GM12878 (cell line): Measurements from ENCODE around the gene OR10G2. TPM values are rescaled to one million over a fixed set of nuclear protein-coding genes. Genes with fewer than 3 reads are reported as not detected.

Experiments used
- ATAC-seq: fragments of 200-7000 bp; cut with Tn5 transposase; 3 replicates; pipeline ENCODE4 v1.9.1; 2020; ENCODE audit warnings: mild to moderate bottlenecking, moderate library complexity
- BruUV-seq: library from RNA; stranded (reverse); fragments of 400-500 nt; replicated peaks from 2 replicates; lab custom pipeline; 2021; lab: Mats Ljungman, UMichigan
- CTCF ChIA-PET: fragments of 300-600 bp; sonication (Branson Sonifier 250); formaldehyde crosslinking; extraction: SDS; loops from one replicate; lab custom pipeline; 2021; ENCODE audit warnings: inconsistent platforms; lab: Yijun Ruan, JAX
- POLR2A ChIA-PET: fragments of 350-600 bp; formaldehyde crosslinking; extraction: SDS; loops from one replicate; lab custom pipeline; 2021; ENCODE audit warnings: inconsistent platforms; lab: Charles Lee
- RAD21 ChIA-PET: fragments of 300-600 bp; sonication (Branson Sonifier 250); formaldehyde crosslinking; loops from one replicate; lab custom pipeline; 2023; ENCODE audit warnings: antibody characterized with exemption; ENCODE audit not compliant: unreplicated experiment; lab: Charles Lee
- SMC1A ChIA-PET: fragments of 300-600 bp; sonication (Branson Sonifier 250); formaldehyde crosslinking; loops from one replicate; lab custom pipeline; 2023; ENCODE audit not compliant: unreplicated experiment, uncharacterized antibody; lab: Charles Lee
- DNase-seq: peaks from one replicate; pipeline ENCODE4 v3.0.0-alpha.2; 2011; ENCODE audit warnings: low read depth, low spot score
- FAIRE-seq: peaks from 3 replicates; lab custom pipeline; 2011; peaks lifted over from hg19 to GRCh38; lab: Jason Lieb, UNC
- H2AFZ ChIP-seq: 2 replicates; pipeline ENCODE4 v1.6.0; 2011; ENCODE audit warnings: low read depth, low read length, control low read depth; ENCODE audit not compliant: control insufficient read depth
- H3K27ac ChIP-seq: 2 replicates; pipeline ENCODE4 v1.5.1; 2011; ENCODE audit warnings: control low read depth; ENCODE audit not compliant: control insufficient read depth, insufficient read depth
- H3K27me3 ChIP-seq, 2 experiments: replicated peaks in 1 of 2; 2 replicates each; pipeline versions ENCODE4 v1.6.0 to v1.6.1; 2011; ENCODE audit warnings: low read length in 1 of 2; ENCODE audit not compliant: control insufficient read depth in 2 of 2, insufficient read depth in 2 of 2
- H3K36me3 ChIP-seq, 2 experiments: 2 replicates each; pipeline ENCODE4 v1.5.1; 2011; ENCODE audit warnings: low read length in 1 of 2; ENCODE audit not compliant: control insufficient read depth in 2 of 2, insufficient read depth in 2 of 2
- H3K4me1 ChIP-seq: 2 replicates; pipeline ENCODE4 v1.6.1; 2011; ENCODE audit warnings: mild to moderate bottlenecking, low read length, moderate library complexity, mixed read lengths; ENCODE audit not compliant: control insufficient read depth, insufficient read depth
- H3K4me2 ChIP-seq: 2 replicates; pipeline ENCODE4 v1.6.0; 2011; ENCODE audit warnings: control low read depth; ENCODE audit not compliant: control insufficient read depth, insufficient read depth
- H3K4me3 ChIP-seq: fragments of 200-600 bp; sonication (generic); 2 replicates; pipeline ENCODE4 v1.5.1; 2016
- H3K79me2 ChIP-seq: 2 replicates; pipeline ENCODE4 v1.6.0; 2011; ENCODE audit warnings: low read length; ENCODE audit not compliant: control insufficient read depth, insufficient read depth
- H3K9ac ChIP-seq: 2 replicates; pipeline ENCODE4 v1.8.0; 2011; ENCODE audit warnings: low read length, control low read depth, mixed read lengths; ENCODE audit not compliant: control insufficient read depth, insufficient read depth
- H3K9me3 ChIP-seq: replicated peaks from 3 replicates; pipeline ENCODE4 v1.5.1; 2011; ENCODE audit warnings: mild to moderate bottlenecking, low read length; ENCODE audit not compliant: control insufficient read depth, insufficient read depth
- H4K20me1 ChIP-seq: 2 replicates; pipeline ENCODE4 v1.6.0; 2011; ENCODE audit not compliant: control insufficient read depth, insufficient read depth
- BCL11A ChIP-seq: IDR thresholded peaks from 2 replicates; pipeline ENCODE4 v1.6.1; 2011; ENCODE audit warnings: low read depth, low read length
- CHD4 ChIP-seq: fragments of 200-600 bp; sonication (generic); IDR thresholded peaks from 2 replicates; pipeline ENCODE4 v1.6.1; 2016; ENCODE audit warnings: mild to moderate bottlenecking
- EP300 ChIP-seq, 2 experiments: fragments of 150-350 bp in 1 of 2; IDR thresholded peaks; 2 replicates each; pipeline ENCODE4 v1.6.1; 2011 to 2012; ENCODE audit warnings: low read depth in 2 of 2, low read length in 2 of 2, borderline replicate concordance in 1 of 2, improper control_type of control experiment in 1 of 2, inconsistent platforms in 1 of 2; ENCODE audit not compliant: control insufficient read depth in 1 of 2
- IKZF2 ChIP-seq, 2 experiments: fragments of 450-650 bp; IDR thresholded peaks; 2 replicates each; pipeline ENCODE4 v1.6.1; 2017; ENCODE audit warnings: mild to moderate bottlenecking in 2 of 2, moderate library complexity in 2 of 2
- PBX3 ChIP-seq: IDR thresholded peaks from 2 replicates; pipeline ENCODE4 v1.6.1; 2011; ENCODE audit warnings: mild to moderate bottlenecking, low read depth, low read length, moderate library complexity; ENCODE audit not compliant: insufficient replicate concordance
- PRDM15 ChIP-seq: fragments of 450-650 bp; formaldehyde crosslinking; IDR thresholded peaks from 2 replicates; pipeline ENCODE4 v1.4.0; 2020; ENCODE audit warnings: mild to moderate bottlenecking, moderate library complexity
- RAD51 ChIP-seq: fragments of 450-650 bp; IDR thresholded peaks from 2 replicates; pipeline ENCODE4 v1.6.1; 2016; ENCODE audit warnings: moderate library complexity, mild to moderate bottlenecking, inconsistent platforms
- SMC3 ChIP-seq: IDR thresholded peaks from 2 replicates; pipeline ENCODE4 v1.6.1; 2011; ENCODE audit warnings: low read length, improper control_type of control experiment, borderline replicate concordance
- SRF ChIP-seq, 2 experiments: IDR thresholded peaks; 2 replicates each; pipeline ENCODE4 v1.6.1; 2011; ENCODE audit warnings: low read depth in 2 of 2, low read length in 2 of 2, mild to moderate bottlenecking in 1 of 2, moderate library complexity in 1 of 2
- YBX1 ChIP-seq: fragments of 450-650 bp; IDR thresholded peaks from 2 replicates; pipeline ENCODE4 v1.6.1; 2016; ENCODE audit warnings: antibody characterized with exemption
- ZBTB40 ChIP-seq: fragments of 450-650 bp; IDR thresholded peaks from 2 replicates; pipeline ENCODE4 v1.6.1; 2016; ENCODE audit warnings: mild to moderate bottlenecking, moderate library complexity, borderline replicate concordance
- WGBS: methylation state at CpG from one replicate; pipeline ENCODE4 v1.1.6; 2016; ENCODE audit warnings: low lambda C conversion rate; ENCODE audit not compliant: insufficient replicate concordance, insufficient coverage; ENCODE audit errors: missing lambda C conversion rate; 5-methylcytosine and 5-hydroxymethylcytosine counted together
- in situ Hi-C: fragments of 300-500 bp; cut with MboI; formaldehyde crosslinking; loops from 9 replicates; pipeline ENCODE4 v1.14.3; 2018; ENCODE audit warnings: mixed read lengths
- intact Hi-C: fragments of 100-400 bp; cut with micrococcal nuclease; formaldehyde crosslinking; loops from one replicate; pipeline ENCODE4 v1.14.2; 2022; ENCODE audit not compliant: unreplicated experiment
- polyA plus RNA-seq, 11 experiments: library from polyadenylated mRNA; depleted of rRNA in 4 of 11; unstranded in 6 of 11; stranded (reverse) in 5 of 11; fragments of >200 nt; fragmentation: Nextera tagmentation in 4 of 11; fragmentation: Illumina TruSeq in 1 of 11; extraction: Ambion mirVana in 4 of 11; extraction: Trizol in 1 of 11; gene quantifications; 1 replicate in 1 of 11; 2 replicates in 10 of 11; pipeline versions ENCODE4 v1.2.1 to v1.2.3, GENCODE V29; 2011 to 2016; ENCODE audit warnings: inconsistent platforms in 2 of 11, missing spikeins in 2 of 11, low read depth in 1 of 11
- total RNA-seq, 4 experiments: library from RNA; depleted of rRNA in 3 of 4; stranded (reverse); fragments of >200 nt in 3 of 4; fragmentation: Illumina TruSeq in 1 of 4; extraction: Trizol in 1 of 4; gene quantifications; 2 replicates each; pipeline versions ENCODE4 v1.2.1 to v1.2.3, GENCODE V29; 2013 to 2021

OR10G2 gene
- total and polyA plus RNA-seq, 10 of the 15 experiments (the other 5 are each of a cell fraction or from before 2014, with no cell fraction given): not detected

DNA sequence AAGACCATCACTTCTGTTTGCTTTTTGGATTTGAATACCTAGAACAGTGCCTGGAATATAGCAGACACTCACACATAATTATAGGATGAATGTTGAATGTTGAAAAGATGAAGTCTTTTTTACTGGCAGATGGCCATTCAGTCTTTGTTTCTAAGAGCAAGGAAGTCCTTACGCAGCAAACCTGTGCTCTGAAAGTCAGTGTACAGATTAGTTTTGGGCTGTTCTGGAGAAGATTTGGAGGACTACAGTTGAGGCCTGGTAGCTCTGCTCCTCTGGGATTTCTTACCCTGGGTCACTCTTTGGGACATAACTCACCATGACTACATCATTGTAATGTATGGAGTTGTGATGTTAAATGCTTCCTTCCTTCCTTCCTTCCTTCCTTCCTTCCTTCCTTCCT is 22.2 kb upstream of the OR10G2 start:
- Histone ChIP-seq H3K79me2 (no peaks in the 10 kb centered on the region), H3K4me1 (no peaks in the 10 kb centered on the region), H3K36me3 (no peaks in the 10 kb centered on the region), H3K27ac (no peak overlapping the region), H2AFZ (no peak overlapping the region), H3K27me3 (no peaks in the 10 kb centered on the region), H3K9me3 (no peaks in the 10 kb centered on the region), H4K20me1 (no peaks in the 10 kb centered on the region), H3K4me3 (no peak overlapping the region), H3K4me2 (no peak overlapping the region), H3K9ac (no peak overlapping the region)
- ATAC-seq: no peak
- SMC1A ChIA-PET: no interaction called here
- RAD21 ChIA-PET: no interaction called here
- DNase-seq: no peak
- no peak for TF ChIP-seq PBX3
- no peak for TF ChIP-seq YBX1
- TF ChIP-seq SMC3: no peak
- TF ChIP-seq SRF (IDR thresholded peaks at IDR 0.05; ENCODE audit: low read depth in 2 of 2, low read length in 2 of 2): no peak
- TF ChIP-seq EP300 (IDR thresholded peaks at IDR 0.05; ENCODE audit: borderline replicate concordance in 1 of 2, control insufficient read depth in 1 of 2, low read depth in 2 of 2, low read length in 2 of 2): no peak
- TF ChIP-seq IKZF2 (IDR thresholded peaks at IDR 0.05): no peak
- TF ChIP-seq PRDM15 (CRISPR knock-in tag): no peak
- TF ChIP-seq ZBTB40: no peak
- TF ChIP-seq CHD4: no peak
- no peak for TF ChIP-seq RAD51
- TF ChIP-seq BCL11A: no peak
- FAIRE-seq: no peak
- in situ Hi-C loops (no loop called here), intact Hi-C loops (no loop called here)
- CTCF ChIA-PET: no interaction called here
- WGBS: 56% methylated on average over 1 of the region's 1 CpG
- POLR2A ChIA-PET: no interaction called here
- no TSS peak for BruUV-seq
